ENCODE results near the gene GPR158.

GRCh38 chr10:25176421-25176968 lies 1.7 kb downstream of the GPR158 start:
- TF ChIP-seq POLR2AphosphoS5 (IDR thresholded peaks at IDR 0.05; ENCODE audit: low read depth, low read length) (no peak), POLR2A (IDR thresholded peaks at IDR 0.05; ENCODE audit: low read depth, low read length) (no peak), TAF1 (IDR thresholded peaks at IDR 0.05; ENCODE audit: borderline replicate concordance, low read depth, low read length) (no peak)

Measured in GM12892 (cell line).